GM12892 (cell line): Measurements from ENCODE around the gene RBM43.

Experiments used
- POLR2A ChIP-seq: IDR thresholded peaks from 2 replicates; pipeline ENCODE4 v1.6.1; 2011; ENCODE audit warnings: low read depth, low read length, control low read depth
- POLR2AphosphoS5 ChIP-seq: IDR thresholded peaks from 2 replicates; pipeline ENCODE4 v1.6.1; 2011; ENCODE audit warnings: low read depth, low read length, control low read depth

DNA sequence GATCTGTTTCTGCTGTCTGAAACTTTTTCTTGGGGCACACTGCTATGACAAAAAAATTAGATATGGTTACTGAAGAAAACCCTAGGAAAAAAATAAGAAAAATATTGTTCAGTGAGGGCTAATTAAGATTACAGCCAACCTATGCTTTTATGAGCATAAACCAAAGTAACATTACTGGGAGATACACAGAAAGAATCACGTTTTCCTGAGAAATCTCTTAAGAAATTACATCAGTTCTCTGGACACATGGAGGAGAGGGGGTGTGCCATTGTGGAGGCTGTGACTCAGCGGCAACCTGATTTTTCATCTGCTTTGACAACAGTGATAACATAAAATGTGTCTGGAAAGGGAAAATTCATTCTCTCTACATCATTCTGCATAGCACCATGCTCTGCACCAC, 41.2 kb upstream of the RBM43 start:
- TF ChIP-seq POLR2AphosphoS5 (no peak), POLR2A (no peak)
